AG09319 (cell line): ENCODE measurements around the gene GYG1.

Experiments
- DNase-seq: peaks from one replicate; pipeline ENCODE4 v3.0.0-alpha.2; 2010; ENCODE audit warnings: low read depth; ENCODE audit errors: extremely low read depth
- CTCF ChIP-seq: IDR thresholded peaks from 2 replicates; pipeline ENCODE4 v1.5.1; 2011; ENCODE audit warnings: low read depth, mild to moderate bottlenecking, inconsistent platforms, low read length, moderate library complexity

The GYG1 gene

GRCh38 chr3:148990236-148990635, 1.1 kb upstream of the GYG1 start:
- no peak for TF ChIP-seq CTCF
- no peak for DNase-seq

- TF ChIP-seq CTCF, result no peak
- DNase-seq, result no peak
Observed at GRCh38 chr3:148992027-148992634, 791 bp downstream of the GYG1 start.

- no peak for DNase-seq
- TF ChIP-seq CTCF, result no peak
Observed at GRCh38 chr3:148992635-148993255, 1.4 kb downstream of the GYG1 start.

- TF ChIP-seq CTCF, result no peak
Observed at GRCh38 chr3:148997623-148998022, 6.3 kb downstream of the GYG1 start.

GRCh38 chr3:148998297-148998696, 7.0 kb downstream of the GYG1 start:
- no peak for DNase-seq
- no peak for TF ChIP-seq CTCF

More at GRCh38 chr3:148997623-148998022, 6.3 kb downstream of the GYG1 start:
- DNase-seq, result no peak

- no peak for DNase-seq
- TF ChIP-seq CTCF, result no peak
Observed at GRCh38 chr3:148998715-148999423, 7.5 kb downstream of the GYG1 start.

GRCh38 chr3:148999806-149000205, 8.5 kb downstream of the GYG1 start:
- DNase-seq, result no peak
- no peak for TF ChIP-seq CTCF
